Lower lobe of right lung (tissue), 2 donors: ENCODE data around the gene KRT86. TPM values are rescaled to one million over a fixed set of nuclear protein-coding genes. Genes with fewer than 3 reads are reported as not detected.

ENCODE experiments used
- ATAC-seq, 2 donors: fragments of 200-7000 bp; cut with Tn5 transposase; one replicate each; pipeline ENCODE4 v1.9.1; 2020 to 2022; ENCODE audit warnings: mild to moderate bottlenecking in 2 of 2, moderate library complexity in 2 of 2
- DNase-seq: peaks from one replicate; pipeline ENCODE4 v3.0.0-alpha.2; 2020
- H3K27ac ChIP-seq: fragments of 200-600 bp; one replicate; pipeline ENCODE4 v1.8.0; 2022
- H3K27me3 ChIP-seq: fragments of 200-600 bp; one replicate; pipeline ENCODE4 v1.8.0; 2022; ENCODE audit warnings: low read depth
- H3K36me3 ChIP-seq: fragments of 200-600 bp; one replicate; pipeline ENCODE4 v1.8.0; 2022; ENCODE audit warnings: mild to moderate bottlenecking
- H3K4me1 ChIP-seq: fragments of 200-600 bp; one replicate; pipeline ENCODE4 v1.8.0; 2022
- H3K4me3 ChIP-seq: fragments of 200-600 bp; one replicate; pipeline ENCODE4 v1.8.0; 2022; ENCODE audit warnings: mild to moderate bottlenecking
- H3K9me3 ChIP-seq: fragments of 200-600 bp; one replicate; pipeline ENCODE4 v1.8.0; 2022
- intact Hi-C: fragments of 100-400 bp; cut with DNase I; formaldehyde crosslinking; loops from one replicate; pipeline ENCODE4 v1.11.0; 2022
- long read RNA-seq: library from polyadenylated mRNA; unstranded; transcript quantifications from one replicate; pipeline ENCODE4 v2.0.0, GENCODE V29; 2021
- total RNA-seq: library from RNA; stranded (reverse); fragmentation: NEBNext Ultra II Directional; extraction: Animal tissue kit (Norgen Biotek cat#: 25700); gene quantifications from one replicate; pipeline ENCODE4 v1.2.1, GENCODE V29; 2021
- TF ChIP-seq, protein P1 (sequence below): fragments of 200-600 bp; IDR thresholded peaks from one replicate; pipeline ENCODE4 v1.8.0; 2022; ENCODE audit warnings: antibody characterized with exemption, mild to moderate bottlenecking
- donor health status: DM: no; HTN: yes; CAD: no; lungs with severe emphysema.

KRT86 gene
- 0.74 TPM for total RNA-seq
- long read RNA-seq = 0 reads

DNA sequence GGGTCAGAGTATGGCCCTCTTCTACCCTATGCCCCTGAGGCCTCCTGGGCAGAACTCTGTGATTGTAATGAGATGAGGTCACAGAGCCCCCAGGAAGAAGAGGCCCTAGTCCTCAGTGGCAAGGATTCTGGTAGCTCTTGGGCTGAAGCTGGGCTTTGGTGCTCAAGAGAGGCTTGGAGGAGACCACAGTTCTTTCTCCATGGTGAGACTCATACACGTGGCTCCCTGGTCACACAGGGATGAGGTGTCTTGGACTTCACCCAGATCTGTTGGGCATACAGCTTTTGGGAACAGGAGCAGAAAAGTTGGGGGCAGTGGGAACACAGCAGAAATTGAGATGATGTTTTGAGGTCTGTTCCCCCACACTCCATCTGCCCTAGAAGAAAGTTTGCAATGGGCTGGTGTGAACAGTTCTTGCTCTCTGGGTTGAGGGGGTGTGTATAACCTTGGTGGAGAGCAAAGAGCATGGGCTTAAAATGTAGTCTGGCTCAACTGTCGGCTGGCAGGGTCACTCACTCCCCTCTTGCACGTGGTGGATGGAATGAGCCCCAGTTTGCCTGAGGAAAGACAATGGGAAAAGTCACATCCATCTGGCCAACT, at the start of gene KRT86:
Gene KRT86, plus strand, starts transcription at position 125 of the 600 bp plus-strand sequence. CDS start 27,272 bp downstream, outside the sequence.
- no peak for ATAC-seq

DNA sequence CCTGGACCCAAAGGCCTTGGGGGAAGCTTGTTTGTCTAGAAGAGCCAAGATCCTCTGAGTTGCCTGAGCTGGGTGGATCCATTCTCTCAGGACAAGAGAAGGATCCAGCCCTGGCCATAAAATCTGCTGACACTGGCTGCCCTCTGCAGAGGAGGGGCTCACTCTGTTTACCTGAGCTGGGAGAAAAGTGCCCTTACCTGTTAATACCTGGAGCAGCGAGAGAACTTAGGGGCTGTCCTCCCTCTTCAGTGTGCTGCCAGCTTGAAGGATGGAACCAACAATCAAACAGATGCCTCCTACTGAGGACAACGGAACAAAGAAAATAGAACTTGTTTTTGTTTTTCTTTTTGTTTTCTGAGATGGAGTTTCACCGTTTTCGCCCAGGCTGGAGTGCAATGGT, 48.7 kb upstream of the KRT86 start:
- H3K4me3 ChIP-seq = no peak overlapping the region
- intact Hi-C loops = no loop called here
- TF ChIP-seq, protein P1, sequence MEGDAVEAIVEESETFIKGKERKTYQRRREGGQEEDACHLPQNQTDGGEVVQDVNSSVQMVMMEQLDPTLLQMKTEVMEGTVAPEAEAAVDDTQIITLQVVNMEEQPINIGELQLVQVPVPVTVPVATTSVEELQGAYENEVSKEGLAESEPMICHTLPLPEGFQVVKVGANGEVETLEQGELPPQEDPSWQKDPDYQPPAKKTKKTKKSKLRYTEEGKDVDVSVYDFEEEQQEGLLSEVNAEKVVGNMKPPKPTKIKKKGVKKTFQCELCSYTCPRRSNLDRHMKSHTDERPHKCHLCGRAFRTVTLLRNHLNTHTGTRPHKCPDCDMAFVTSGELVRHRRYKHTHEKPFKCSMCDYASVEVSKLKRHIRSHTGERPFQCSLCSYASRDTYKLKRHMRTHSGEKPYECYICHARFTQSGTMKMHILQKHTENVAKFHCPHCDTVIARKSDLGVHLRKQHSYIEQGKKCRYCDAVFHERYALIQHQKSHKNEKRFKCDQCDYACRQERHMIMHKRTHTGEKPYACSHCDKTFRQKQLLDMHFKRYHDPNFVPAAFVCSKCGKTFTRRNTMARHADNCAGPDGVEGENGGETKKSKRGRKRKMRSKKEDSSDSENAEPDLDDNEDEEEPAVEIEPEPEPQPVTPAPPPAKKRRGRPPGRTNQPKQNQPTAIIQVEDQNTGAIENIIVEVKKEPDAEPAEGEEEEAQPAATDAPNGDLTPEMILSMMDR = no peak
- H3K36me3 ChIP-seq = no peaks in the 10 kb centered on the region
- no peaks in the 10 kb centered on the region for H3K9me3 ChIP-seq
- H3K27ac ChIP-seq = no peak overlapping the region
- H3K4me1 ChIP-seq = no peaks in the 10 kb centered on the region
- H3K27me3 ChIP-seq = peaks cover 5% of the 10 kb centered on the region
- DNase-seq (no peak), ATAC-seq (no peak)

More for the DNA sequence above, at the start of gene KRT86:
- TF ChIP-seq, protein P1 = no peak
- Histone ChIP-seq H3K4me1 (peaks cover 11% of the 10 kb centered on the region), H3K27ac (no peak within 1 kb of the TSS), H3K9me3 (no peaks in the 10 kb centered on the region), H3K4me3 (no peak within 1 kb of the TSS), H3K36me3 (no peaks in the 10 kb centered on the region), H3K27me3 (peaks cover 7% of the 10 kb centered on the region)
- DNase-seq = no peak
- intact Hi-C loops = no loop called here

DNA sequence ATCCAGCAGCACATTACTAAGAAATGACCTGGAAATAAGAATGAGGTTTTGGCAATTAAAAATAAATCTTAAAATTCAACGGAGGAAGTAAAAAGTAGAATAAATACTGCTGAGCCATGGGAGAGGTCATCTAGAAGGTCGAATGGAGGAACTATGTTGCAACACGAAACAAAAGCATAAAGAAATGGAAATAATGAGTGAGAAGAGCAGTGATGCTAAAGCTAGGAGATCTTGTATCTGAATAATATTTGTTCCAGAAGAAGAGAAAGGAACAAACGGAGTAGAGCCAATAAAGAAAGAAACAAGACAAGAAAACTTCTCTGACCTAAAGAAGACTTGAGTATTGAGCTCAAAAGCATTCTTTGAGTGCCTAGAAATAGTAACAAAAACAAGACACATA, 48.0 kb upstream of the KRT86 start:
- Histone ChIP-seq H3K27ac (no peak overlapping the region), H3K36me3 (no peaks in the 10 kb centered on the region), H3K9me3 (no peaks in the 10 kb centered on the region), H3K4me1 (peaks cover under 1% of the 10 kb centered on the region), H3K27me3 (peaks cover 5% of the 10 kb centered on the region), H3K4me3 (no peak overlapping the region)
- ATAC-seq (no peak), DNase-seq (no peak)
- TF ChIP-seq, protein P1 = no peak
- intact Hi-C loops = no loop called here

DNA sequence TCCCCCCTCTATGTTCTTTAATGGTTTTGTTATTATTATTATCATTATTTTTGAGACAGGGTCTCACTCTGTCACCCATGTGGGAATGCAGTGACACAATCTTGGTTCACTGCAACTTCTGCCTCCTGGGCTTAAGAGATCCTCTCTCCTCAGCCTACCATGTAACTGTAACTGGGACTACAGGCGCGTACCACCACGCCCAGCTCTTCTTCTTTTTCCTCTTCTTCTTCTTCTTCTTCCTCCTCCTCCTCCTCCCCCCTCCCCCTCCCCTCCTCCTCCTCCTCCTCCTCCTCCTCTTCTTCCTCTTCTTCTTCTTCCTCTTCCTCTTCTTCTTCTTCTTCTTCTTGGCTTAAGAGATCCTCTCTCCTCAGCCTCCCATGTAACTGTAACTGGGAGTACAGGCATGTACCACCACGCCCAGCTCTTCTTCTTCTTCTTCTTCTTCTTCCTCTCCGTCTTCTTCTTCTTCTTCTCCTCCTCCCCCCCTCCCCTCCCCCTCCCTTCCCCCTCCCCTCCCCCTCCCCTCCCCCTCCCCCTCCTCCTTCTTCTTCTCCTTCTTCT, 46.8 kb upstream of the KRT86 start:
- Histone ChIP-seq H3K4me3 (no peak overlapping the region), H3K4me1 (peaks cover 13% of the 10 kb centered on the region), H3K27ac (no peak overlapping the region), H3K36me3 (no peaks in the 10 kb centered on the region), H3K9me3 (no peaks in the 10 kb centered on the region), H3K27me3 (peaks cover 4% of the 10 kb centered on the region)
- intact Hi-C loops = no loop called here
- ATAC-seq (no peak), DNase-seq (no peak)
- TF ChIP-seq, protein P1 = no peak

DNA sequence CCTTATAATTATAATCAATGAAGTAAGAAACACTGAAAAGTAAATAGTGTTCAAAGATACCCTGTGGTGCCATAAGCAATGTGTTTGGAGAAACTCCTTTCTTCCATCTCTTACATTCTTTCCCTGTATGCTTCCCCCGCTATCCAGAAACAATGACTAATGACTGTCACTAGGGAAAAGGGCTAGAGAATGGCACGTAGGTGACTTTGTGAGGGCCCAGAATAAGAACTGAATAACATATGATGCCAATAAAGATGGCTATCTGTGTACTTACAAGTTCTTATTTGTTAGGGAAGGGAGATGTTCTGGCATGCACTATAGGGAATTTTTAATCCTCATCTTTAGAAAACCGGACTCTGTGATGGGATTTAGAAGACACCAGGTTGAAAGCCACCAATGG, 46.1 kb upstream of the KRT86 start:
- H3K27ac ChIP-seq = no peak overlapping the region
- intact Hi-C loops = no loop called here

More for the DNA sequence above, 46.1 kb upstream of the KRT86 start:
- Histone ChIP-seq H3K27me3 (peaks cover 11% of the 10 kb centered on the region), H3K9me3 (no peaks in the 10 kb centered on the region), H3K36me3 (no peaks in the 10 kb centered on the region), H3K4me3 (no peak overlapping the region), H3K4me1 (peaks cover 13% of the 10 kb centered on the region)
- DNase-seq (no peak), ATAC-seq (no peak)
- TF ChIP-seq, protein P1 = no peak
